ENCODE results near the gene MACROH2A1. TPM values are rescaled to one million over a fixed set of nuclear protein-coding genes. Genes with fewer than 3 reads are reported as not detected.

The MACROH2A1 gene
- total and polyA plus RNA-seq, 9 of the 15 experiments (the other 6 are each of a cell fraction or from before 2014, with no cell fraction given) = 44.9 to 289 (median 193) TPM

GRCh38 chr5:135434591-135435466 lies 35.8 kb upstream of the MACROH2A1 start:
- peak in 1 of 4 experiments; percentile 6 for DNase-seq (ENCODE audit: extremely low read depth in 1 of 4, low spot score in 3 of 4)
- TF ChIP-seq USF1 (CRISPR knock-in tag; IDR thresholded peaks at IDR 0.05) (no peak), ZBTB11 (CRISPR knock-in tag; IDR thresholded peaks at IDR 0.05) (no peak), RBM22 (IDR thresholded peaks at IDR 0.05; ENCODE audit: low read depth, low read length, poor library complexity, severe bottlenecking) (no peak), DLX4 (CRISPR knock-in tag; IDR thresholded peaks at IDR 0.05) (no peak), ZBTB2 (IDR thresholded peaks at IDR 0.05) (no peak)
- intact Hi-C loops (cut with micrococcal nuclease) = no loop called here
- Histone ChIP-seq H3K27me3 (ENCODE audit: control insufficient read depth in 2 of 2, insufficient read depth in 2 of 2, low read length in 2 of 2) (no peaks in the 10 kb centered on the region), H3K4me1 (replicated peaks in 1 of 2; ENCODE audit: control insufficient read depth in 2 of 2, insufficient read depth in 2 of 2, low read length in 2 of 2) (peaks cover 36 to 41% of the 10 kb centered on the region in 2 experiments), H3K36me3 (ENCODE audit: control insufficient read depth, insufficient read depth, low read length) (no peaks in the 10 kb centered on the region), H3K27ac (ENCODE audit: extremely low read depth, low read depth, low read length) (no peak overlapping the region), H3K9ac (ENCODE audit: insufficient read depth in 1 of 2, low read depth in 2 of 2, low read length in 2 of 2) (peak overlapping the region in 1 of 2 experiments; percentile 64; a peak in 2 of 4 replicates), H3K4me3 (no peak overlapping the region), H3K9me3 (replicated peaks; ENCODE audit: control insufficient read depth, insufficient read depth, low read depth, low read length) (no peaks in the 10 kb centered on the region), H2AFZ (ENCODE audit: low read depth, low read length) (peak overlapping the region; percentile 98), H3K4me2 (ENCODE audit: insufficient read depth, low read length) (no peak overlapping the region), H3K9me1 (ENCODE audit: control insufficient read depth, insufficient read depth, low read length) (no peaks in the 10 kb centered on the region), H4K20me1 (replicated peaks; ENCODE audit: control insufficient read depth, insufficient read depth, low read length) (no peaks in the 10 kb centered on the region), H3K79me2 (ENCODE audit: control insufficient read depth, insufficient read depth, low read length) (no peaks in the 10 kb centered on the region)
- no peak for FAIRE-seq
- BruUV-seq (replicated peaks) = no TSS peak
- POLR2A ChIA-PET = interaction anchor here (1.1 to 1.8 kb wide), 4 partner anchors 9 to 92 kb away, joined by 3 to 9 read pairs (median 6); no protein-coding TSS in a partner anchor
- WGBS (ENCODE audit: insufficient coverage, low coverage, missing lambda C conversion rate) = 76% methylated on average over 23 of the region's 24 CpGs
- ATAC-seq = no peak
- in situ Hi-C loops (cut with MboI) = no loop called here
- CTCF ChIA-PET (ENCODE audit: low intra/inter-chr PET ratio) = no interaction called here

Measured in K562 (cell line).